K562 (cell line): ENCODE results near the gene PAQR6. TPM values are rescaled to one million over a fixed set of nuclear protein-coding genes. Genes with fewer than 3 reads are reported as not detected.

Source experiments
- ARID1B ChIP-seq: fragments of 450-650 bp; IDR thresholded peaks from 2 replicates; pipeline ENCODE4 v1.6.1; 2016; ENCODE audit warnings: antibody characterized with exemption, mild to moderate bottlenecking, inconsistent platforms
- BACH1 ChIP-seq: fragments of 200-800 bp; sonication (Bioruptor generic); IDR thresholded peaks from 2 replicates; pipeline ENCODE4 v1.6.1; 2016; ENCODE audit warnings: missing genetic modification characterization, missing compliant biosample characterization
- BCOR ChIP-seq: fragments of 450-650 bp; IDR thresholded peaks from 2 replicates; pipeline ENCODE4 v1.6.1; 2016
- CEBPB ChIP-seq: fragments of 450-650 bp; IDR thresholded peaks from 2 replicates; pipeline ENCODE4 v1.6.1; 2016; ENCODE audit warnings: missing genetic modification characterization, missing compliant biosample characterization
- CEBPG ChIP-seq, 3 experiments: fragments of 200-800 bp in 1 of 3; sonication (Bioruptor generic) in 1 of 3; sonication (generic) in 1 of 3; formaldehyde crosslinking in 1 of 3; IDR thresholded peaks in 2 of 3; conservative IDR thresholded peaks in 1 of 3; 2 replicates each; pipeline versions ENCODE4 v1.6.1 to v1.8.0; 2016 to 2022; ENCODE audit warnings: missing compliant biosample characterization in 2 of 3, missing genetic modification characterization in 2 of 3, mild to moderate bottlenecking in 1 of 3, missing genetic modification reagents in 1 of 3
- E2F3 ChIP-seq: fragments of 250-450 bp; sonication (Bioruptor Pico); IDR thresholded peaks from 2 replicates; pipeline ENCODE4 v1.4.0; 2020; ENCODE audit warnings: mild to moderate bottlenecking
- GATA2 ChIP-seq: sonication (generic); formaldehyde crosslinking; IDR thresholded peaks from 2 replicates; pipeline ENCODE4 v1.4.0; 2020; ENCODE audit warnings: mild to moderate bottlenecking, missing genetic modification reagents
- GTF3C2 ChIP-seq: IDR thresholded peaks from 3 replicates; pipeline ENCODE4 v1.6.1; 2011; ENCODE audit warnings: borderline replicate concordance, mild to moderate bottlenecking, moderate library complexity; ENCODE audit not compliant: insufficient read length; ENCODE audit errors: extremely low read depth
- KAT7 ChIP-seq: sonication (generic); formaldehyde crosslinking; IDR thresholded peaks from 2 replicates; pipeline ENCODE4 v1.8.0; 2022; ENCODE audit warnings: missing genetic modification reagents, mild to moderate bottlenecking, borderline replicate concordance
- MIER1 ChIP-seq: fragments of 450-650 bp; IDR thresholded peaks from 2 replicates; pipeline ENCODE4 v1.6.1; 2016; ENCODE audit warnings: antibody characterized with exemption, mild to moderate bottlenecking, low read depth
- MTA3 ChIP-seq: fragments of 450-650 bp; formaldehyde crosslinking; IDR thresholded peaks from 2 replicates; pipeline ENCODE4 v1.6.1; 2017; ENCODE audit warnings: mild to moderate bottlenecking, borderline replicate concordance
- NFIX ChIP-seq: fragments of 250-450 bp; sonication (Bioruptor Pico); IDR thresholded peaks from 2 replicates; pipeline ENCODE4 v1.4.0; 2020; ENCODE audit warnings: low read depth, mild to moderate bottlenecking, moderate library complexity
- POLR3A ChIP-seq: IDR thresholded peaks from 2 replicates; pipeline ENCODE4 v1.6.1; 2011; ENCODE audit warnings: borderline replicate concordance, mild to moderate bottlenecking, moderate library complexity; ENCODE audit not compliant: insufficient read length, insufficient read depth; ENCODE audit errors: extremely low read depth
- RFX5 ChIP-seq: IDR thresholded peaks from 2 replicates; pipeline ENCODE4 v1.6.1; 2011; ENCODE audit warnings: low read depth, mild to moderate bottlenecking, improper control_type of control experiment, low read length
- SIN3B ChIP-seq: fragments of 450-650 bp; IDR thresholded peaks from 2 replicates; pipeline ENCODE4 v1.6.1; 2017; ENCODE audit warnings: low read depth, mild to moderate bottlenecking, moderate library complexity
- SMC3 ChIP-seq: conservative IDR thresholded peaks from 2 replicates; pipeline ENCODE4 v1.6.1; 2011; ENCODE audit warnings: low read depth, low read length, improper control_type of control experiment; ENCODE audit not compliant: insufficient read depth
- ZBTB33 ChIP-seq: sonication (generic); formaldehyde crosslinking; IDR thresholded peaks from 2 replicates; pipeline ENCODE4 v1.8.1; 2023; ENCODE audit warnings: mild to moderate bottlenecking, missing genetic modification reagents
- ZNF589 ChIP-seq: fragments of 200-800 bp; sonication (Bioruptor generic); IDR thresholded peaks from 2 replicates; pipeline ENCODE4 v1.6.1; 2016; ENCODE audit warnings: low read depth, missing genetic modification characterization, missing compliant biosample characterization
- polyA plus RNA-seq, 8 experiments: library from polyadenylated mRNA; depleted of rRNA in 4 of 8; stranded (reverse) in 5 of 8; unstranded in 3 of 8; fragments of >200 nt; fragmentation: Nextera tagmentation in 2 of 8; fragmentation: Illumina TruSeq in 1 of 8; extraction: Ambion mirVana in 2 of 8; extraction: Trizol in 1 of 8; gene quantifications; 2 replicates each; pipeline versions ENCODE4 v1.2.1 to v1.2.3, GENCODE V29; 2011 to 2014; ENCODE audit warnings: inconsistent platforms in 1 of 8, missing spikeins in 1 of 8
- total RNA-seq, 7 experiments: library from RNA; depleted of rRNA in 6 of 7; stranded (reverse); fragments of >200 nt in 6 of 7; fragmentation: Illumina TruSeq in 2 of 7; extraction: Trizol in 2 of 7; gene quantifications; 2 replicates each; pipeline versions ENCODE4 v1.2.1 to v1.2.3, GENCODE V29; 2011 to 2021; ENCODE audit warnings: low replicate concordance in 1 of 7
- TF ChIP-seq, protein P1 (sequence below): IDR thresholded peaks from 2 replicates; pipeline ENCODE4 v1.6.1; 2016; ENCODE audit warnings: missing genetic modification characterization, missing compliant biosample characterization
- TF ChIP-seq, protein P2 (sequence below): sonication (generic); formaldehyde crosslinking; IDR thresholded peaks from 2 replicates; pipeline ENCODE4 v1.9.0; 2022; ENCODE audit warnings: mild to moderate bottlenecking, missing genetic modification reagents

The PAQR6 gene
- total and polyA plus RNA-seq, 9 of the 15 experiments (the other 6 are each of a cell fraction or from before 2014, with no cell fraction given), result 0.07 to 1.8 (median 0.62) TPM

DNA sequence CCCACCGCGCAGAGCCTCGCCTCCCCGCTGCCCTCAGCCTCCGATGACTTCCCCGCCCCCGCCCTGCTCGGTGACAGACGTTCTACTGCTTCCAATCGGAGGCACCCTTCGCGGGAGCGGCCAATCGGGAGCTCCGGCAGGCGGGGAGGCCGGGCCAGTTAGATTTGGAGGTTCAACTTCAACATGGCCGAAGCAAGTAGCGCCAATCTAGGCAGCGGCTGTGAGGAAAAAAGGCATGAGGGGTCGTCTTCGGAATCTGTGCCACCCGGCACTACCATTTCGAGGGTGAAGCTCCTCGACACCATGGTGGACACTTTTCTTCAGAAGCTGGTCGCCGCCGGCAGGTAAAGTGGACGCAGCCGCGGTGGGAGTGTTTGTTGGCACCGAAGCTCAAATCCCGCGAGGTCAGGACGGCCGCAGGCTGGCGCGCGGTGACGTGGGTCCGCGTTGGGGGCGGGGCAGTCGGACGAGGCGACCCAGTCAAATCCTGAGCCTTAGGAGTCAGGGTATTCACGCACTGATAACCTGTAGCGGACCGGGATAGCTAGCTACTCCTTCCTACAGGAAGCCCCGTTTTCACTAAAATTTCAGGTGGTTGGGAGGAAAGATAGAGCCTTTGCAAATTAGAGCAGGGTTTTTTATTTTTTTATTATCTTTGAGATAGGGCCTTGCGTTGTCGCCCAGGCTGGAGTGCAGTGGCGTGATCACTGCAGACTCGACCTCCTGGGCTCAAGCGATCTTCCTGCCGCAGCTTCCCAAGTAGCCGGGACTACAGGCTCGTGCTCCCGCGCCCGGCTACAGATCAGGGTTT, 34.8 kb downstream of the PAQR6 start, which contains the start of gene PMF1 (continued):
- TF ChIP-seq ZBTB33 (CRISPR knock-in tag) (0 out of 2 replicates have a peak, but pooled peaks have one; percentile 40), KAT7 (peak; percentile 71; the same call in 1 of the 2 replicates), RFX5 (no peak), MTA3 (peak; percentile 89; the same call in 1 of the 2 replicates), ARID1B (no peak; the same call in 1 of the 2 replicates), NFIX (CRISPR knock-in tag) (no peak), GTF3C2 (no peak), SMC3 (no peak), SIN3B (peak; percentile 91), MIER1 (no peak), CEBPG (CRISPR knock-in tag; IDR thresholded peaks at IDR 0.05) (no peak), CEBPG (tag; conservative IDR thresholded peaks at IDR 0.05 in 1 of 2, IDR thresholded peaks at IDR 0.05 in 1 of 2) (no peak), ZNF589 (CRISPR knock-in tag) (no peak), CEBPB (tag) (no peak), POLR3A (no peak), GATA2 (CRISPR knock-in tag) (no peak), BACH1 (no peak), E2F3 (CRISPR knock-in tag) (no peak), BCOR (0 out of 2 replicates have a peak, but pooled peaks have one; percentile 5)
- TF ChIP-seq, protein P1, sequence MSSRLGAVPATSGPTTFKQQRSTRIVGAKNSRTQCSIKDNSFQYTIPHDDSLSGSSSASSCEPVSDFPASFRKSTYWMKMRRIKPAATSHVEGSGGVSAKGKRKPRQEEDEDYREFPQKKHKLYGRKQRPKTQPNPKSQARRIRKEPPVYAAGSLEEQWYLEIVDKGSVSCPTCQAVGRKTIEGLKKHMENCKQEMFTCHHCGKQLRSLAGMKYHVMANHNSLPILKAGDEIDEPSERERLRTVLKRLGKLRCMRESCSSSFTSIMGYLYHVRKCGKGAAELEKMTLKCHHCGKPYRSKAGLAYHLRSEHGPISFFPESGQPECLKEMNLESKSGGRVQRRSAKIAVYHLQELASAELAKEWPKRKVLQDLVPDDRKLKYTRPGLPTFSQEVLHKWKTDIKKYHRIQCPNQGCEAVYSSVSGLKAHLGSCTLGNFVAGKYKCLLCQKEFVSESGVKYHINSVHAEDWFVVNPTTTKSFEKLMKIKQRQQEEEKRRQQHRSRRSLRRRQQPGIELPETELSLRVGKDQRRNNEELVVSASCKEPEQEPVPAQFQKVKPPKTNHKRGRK (tag), result no peak
- TF ChIP-seq, protein P2, sequence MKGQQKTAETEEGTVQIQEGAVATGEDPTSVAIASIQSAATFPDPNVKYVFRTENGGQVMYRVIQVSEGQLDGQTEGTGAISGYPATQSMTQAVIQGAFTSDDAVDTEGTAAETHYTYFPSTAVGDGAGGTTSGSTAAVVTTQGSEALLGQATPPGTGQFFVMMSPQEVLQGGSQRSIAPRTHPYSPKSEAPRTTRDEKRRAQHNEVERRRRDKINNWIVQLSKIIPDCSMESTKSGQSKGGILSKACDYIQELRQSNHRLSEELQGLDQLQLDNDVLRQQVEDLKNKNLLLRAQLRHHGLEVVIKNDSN, result no peak
